Calu3 (cell line): ENCODE results near the gene MYO1H. TPM values are rescaled to one million over a fixed set of nuclear protein-coding genes. Genes with fewer than 3 reads are reported as not detected.

Experiments
- Bru-seq: library from RNA; stranded (reverse); fragments of 400-500 nt; gene quantifications from one replicate; lab custom pipeline; 2021; lab: Mats Ljungman, UMichigan
- BruChase-seq, 2 experiments: library from RNA; stranded (reverse); fragments of 400-500 nt; gene quantifications; one replicate each; lab custom pipeline; 2021; lab: Mats Ljungman, UMichigan
- BruUV-seq: library from RNA; stranded (reverse); fragments of 400-500 nt; replicated peaks from 2 replicates; lab custom pipeline; 2021; lab: Mats Ljungman, UMichigan
- CTCF ChIA-PET: fragments of 300-600 bp; sonication (Branson Sonifier 250); formaldehyde crosslinking; loops from one replicate; lab custom pipeline; 2022; ENCODE audit warnings: antibody characterized with exemption; lab: Charles Lee
- DNase-seq: peaks from one replicate; pipeline ENCODE4 v3.0.0; 2022
- H3K27ac Mint-ChIP-seq: one replicate; pipeline ENCODE4 v1.8.0; 2022; ENCODE audit warnings: mixed read lengths; ENCODE audit not compliant: unreplicated experiment
- H3K27me3 Mint-ChIP-seq: one replicate; pipeline ENCODE4 v1.8.0; 2022; ENCODE audit warnings: mixed read lengths; ENCODE audit not compliant: unreplicated experiment
- H3K36me3 Mint-ChIP-seq: one replicate; pipeline ENCODE4 v1.8.0; 2022; ENCODE audit warnings: mild to moderate bottlenecking, moderate library complexity, mixed read lengths; ENCODE audit not compliant: insufficient read depth, unreplicated experiment
- H3K4me1 Mint-ChIP-seq: one replicate; pipeline ENCODE4 v1.8.0; 2022; ENCODE audit warnings: mild to moderate bottlenecking, low read depth, mixed read lengths; ENCODE audit not compliant: unreplicated experiment
- H3K4me3 Mint-ChIP-seq: one replicate; pipeline ENCODE4 v1.8.0; 2022; ENCODE audit warnings: mild to moderate bottlenecking, low read depth, moderate library complexity, mixed read lengths; ENCODE audit not compliant: unreplicated experiment
- H3K9me3 Mint-ChIP-seq: one replicate; pipeline ENCODE4 v1.8.0; 2022; ENCODE audit warnings: low read depth, mixed read lengths; ENCODE audit not compliant: unreplicated experiment
- CTCF ChIP-seq: fragments of 200-600 bp; IDR thresholded peaks from one replicate; pipeline ENCODE4 v1.8.0; 2022; ENCODE audit warnings: antibody characterized with exemption; ENCODE audit not compliant: unreplicated experiment
- intact Hi-C: fragments of 100-400 bp; cut with micrococcal nuclease; formaldehyde crosslinking; loops from one replicate; pipeline ENCODE4 v1.10.0; 2022; ENCODE audit not compliant: unreplicated experiment
- long read RNA-seq: library from polyadenylated mRNA; stranded (forward); transcript quantifications from one replicate; pipeline ENCODE4 v2.0.0, GENCODE V29; 2022
- total RNA-seq: library from RNA; stranded (reverse); gene quantifications from 2 replicates; pipeline ENCODE4 v1.2.3, GENCODE V29; 2022

Gene MYO1H, protein sequence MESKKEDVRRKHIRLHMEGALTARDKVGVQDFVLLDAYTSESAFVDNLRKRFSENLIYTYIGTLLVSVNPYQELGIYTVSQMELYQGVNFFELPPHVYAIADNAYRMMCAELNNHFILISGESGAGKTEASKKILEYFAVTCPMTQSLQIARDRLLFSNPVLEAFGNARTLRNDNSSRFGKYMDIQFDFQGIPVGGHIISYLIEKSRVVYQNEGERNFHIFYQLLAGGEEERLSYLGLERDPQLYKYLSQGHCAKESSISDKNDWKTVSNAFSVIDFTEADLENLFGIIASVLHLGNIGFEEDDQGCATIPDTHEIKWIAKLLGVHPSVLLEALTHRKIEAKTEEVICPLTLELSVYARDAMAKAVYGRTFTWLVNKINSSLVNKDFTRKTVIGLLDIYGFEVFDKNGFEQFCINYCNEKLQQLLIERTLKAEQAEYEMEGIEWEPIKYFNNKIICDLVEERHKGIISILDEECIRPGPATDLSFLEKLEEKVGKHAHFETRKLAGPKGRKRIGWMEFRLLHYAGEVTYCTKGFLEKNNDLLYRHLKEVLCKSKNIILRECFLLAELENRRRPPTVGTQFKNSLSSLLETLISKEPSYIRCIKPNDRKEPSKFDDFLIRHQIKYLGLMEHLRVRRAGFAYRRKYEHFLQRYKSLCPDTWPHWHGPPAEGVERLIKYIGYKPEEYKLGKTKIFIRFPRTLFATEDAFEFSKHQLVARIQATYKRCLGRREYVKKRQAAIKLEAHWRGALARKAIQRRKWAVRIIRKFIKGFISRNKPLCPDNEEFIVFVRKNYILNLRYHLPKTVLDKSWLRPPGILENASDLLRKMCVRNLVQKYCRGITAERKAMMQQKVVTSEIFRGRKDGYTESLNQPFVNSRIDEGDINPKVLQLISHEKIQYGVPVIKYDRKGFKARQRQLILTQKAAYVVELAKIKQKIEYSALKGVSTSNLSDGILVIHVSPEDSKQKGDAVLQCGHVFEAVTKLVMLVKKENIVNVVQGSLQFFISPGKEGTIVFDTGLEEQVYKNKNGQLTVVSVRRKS
- total RNA-seq (not detected in 2 replicates), Bru-seq, nascent RNA (percentile 1 among the genes with signal in this experiment), BruChase-seq, experiment 1, labeled RNA remaining after a 6-hour chase (not detected), BruChase-seq, experiment 2, labeled RNA remaining after a 2-hour chase (not detected)
- long read RNA-seq: 0 reads

GRCh38 chr12:109347589-109347988, at the start of gene MYO1H:
Gene MYO1H (plus strand): TSS chr12:109347900. CDS start chr12:109347961, 61 bp downstream.
- CTCF ChIA-PET: interaction anchor here (0.6 kb wide), 1 partner anchor 16 kb away, joined by 7 read pairs; no protein-coding TSS in a partner anchor
- intact Hi-C loops: no loop called here
- Mint-ChIP-seq H3K27me3 (peaks cover 67% of the 10 kb centered on the region), H3K4me1 (no peaks in the 10 kb centered on the region), H3K36me3 (no peaks in the 10 kb centered on the region), H3K4me3 (no peak within 1 kb of the TSS), H3K9me3 (no peaks in the 10 kb centered on the region), H3K27ac (no peak within 1 kb of the TSS)
- BruUV-seq: no TSS peak
- TF ChIP-seq CTCF: no peak
- peak; percentile 4 for DNase-seq

DNA sequence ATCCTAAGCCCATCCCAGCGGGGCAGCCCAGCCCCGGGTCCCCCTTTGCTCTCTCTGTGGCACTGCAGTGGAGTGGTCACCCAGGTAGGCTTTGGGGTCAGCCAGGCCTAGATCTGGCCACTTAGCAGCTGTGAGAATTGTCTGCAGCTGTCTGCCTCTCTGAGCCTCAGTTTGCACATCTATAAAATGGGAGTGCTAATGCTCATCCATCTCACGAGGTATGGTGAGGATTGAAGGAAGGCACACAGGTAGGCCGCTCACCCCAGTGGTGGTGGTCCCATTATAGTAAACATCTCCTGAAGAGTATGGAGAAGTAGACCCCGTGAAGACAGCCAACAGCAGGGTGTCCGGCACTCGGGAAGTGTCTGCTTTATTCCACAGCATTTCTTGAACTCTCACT, 47.9 kb upstream of the MYO1H start:
- H3K27ac Mint-ChIP-seq: no peak overlapping the region
- no peak for DNase-seq
- peaks cover 83% of the 10 kb centered on the region for H3K27me3 Mint-ChIP-seq
- BruUV-seq: no TSS peak
- intact Hi-C loops: no loop called here
- no peaks in the 10 kb centered on the region for H3K9me3 Mint-ChIP-seq
- H3K4me1 Mint-ChIP-seq: no peaks in the 10 kb centered on the region
- H3K36me3 Mint-ChIP-seq: no peaks in the 10 kb centered on the region
- H3K4me3 Mint-ChIP-seq: no peak overlapping the region
- CTCF ChIA-PET: no interaction called here
- no peak for TF ChIP-seq CTCF

DNA sequence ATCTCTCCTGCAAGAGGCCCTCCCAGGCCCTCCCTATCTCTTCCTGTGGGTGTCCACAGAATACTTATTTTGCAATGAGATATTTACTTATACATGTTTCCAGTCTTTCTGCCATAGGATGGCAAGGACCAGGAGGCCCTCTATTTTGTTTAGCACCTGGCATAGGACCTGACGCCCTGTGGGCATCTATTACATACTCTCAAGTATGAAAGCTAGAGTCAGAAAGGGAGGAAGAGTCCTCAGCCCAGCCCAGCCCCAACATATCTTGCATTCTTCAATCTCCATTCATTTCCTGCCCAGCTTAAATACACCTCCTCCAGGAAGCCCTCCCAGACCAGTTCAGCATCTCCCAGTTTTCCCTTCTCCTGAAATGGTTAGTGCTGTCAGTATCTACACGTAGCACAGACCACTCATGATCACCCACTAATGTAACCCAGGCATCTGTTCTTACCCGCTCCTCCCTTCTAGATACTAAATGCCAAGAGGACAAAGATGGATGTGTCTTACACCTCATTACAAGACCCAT, 46.0 kb upstream of the MYO1H start:
- no peak for TF ChIP-seq CTCF
- no peaks in the 10 kb centered on the region for H3K36me3 Mint-ChIP-seq
- H3K4me1 Mint-ChIP-seq: no peaks in the 10 kb centered on the region
- CTCF ChIA-PET: no interaction called here
- no peak for DNase-seq
- no peak overlapping the region for H3K4me3 Mint-ChIP-seq
- intact Hi-C loops: no loop called here
- BruUV-seq: no TSS peak
- peaks cover 83% of the 10 kb centered on the region for H3K27me3 Mint-ChIP-seq
- no peaks in the 10 kb centered on the region for H3K9me3 Mint-ChIP-seq
- H3K27ac Mint-ChIP-seq: no peak overlapping the region

- no TSS peak for BruUV-seq
- no peaks in the 10 kb centered on the region for H3K4me1 Mint-ChIP-seq
- DNase-seq: no peak
- H3K4me3 Mint-ChIP-seq: no peak overlapping the region
- CTCF ChIA-PET: no interaction called here
- H3K27me3 Mint-ChIP-seq: peaks cover 86% of the 10 kb centered on the region
- no peaks in the 10 kb centered on the region for H3K9me3 Mint-ChIP-seq
- H3K27ac Mint-ChIP-seq: no peak overlapping the region
- no peaks in the 10 kb centered on the region for H3K36me3 Mint-ChIP-seq
- TF ChIP-seq CTCF: peak; percentile 36
- intact Hi-C loops: no loop called here
These were observed 45.3 kb upstream of the MYO1H start for GRCh38 chr12:109302358-109302757.
